ENCODE data around the gene DCTPP1. TPM values are rescaled to one million over a fixed set of nuclear protein-coding genes. Genes with fewer than 3 reads are reported as not detected.
A peak's percentile ranks its signal among the peaks of the same experiment; 100 is the strongest.

DCTPP1 gene
- total and polyA plus RNA-seq, 9 of the 15 experiments (the other 6 are each of a cell fraction or from before 2014, with no cell fraction given), result 45.0 to 132 (median 80.6) TPM

DNA sequence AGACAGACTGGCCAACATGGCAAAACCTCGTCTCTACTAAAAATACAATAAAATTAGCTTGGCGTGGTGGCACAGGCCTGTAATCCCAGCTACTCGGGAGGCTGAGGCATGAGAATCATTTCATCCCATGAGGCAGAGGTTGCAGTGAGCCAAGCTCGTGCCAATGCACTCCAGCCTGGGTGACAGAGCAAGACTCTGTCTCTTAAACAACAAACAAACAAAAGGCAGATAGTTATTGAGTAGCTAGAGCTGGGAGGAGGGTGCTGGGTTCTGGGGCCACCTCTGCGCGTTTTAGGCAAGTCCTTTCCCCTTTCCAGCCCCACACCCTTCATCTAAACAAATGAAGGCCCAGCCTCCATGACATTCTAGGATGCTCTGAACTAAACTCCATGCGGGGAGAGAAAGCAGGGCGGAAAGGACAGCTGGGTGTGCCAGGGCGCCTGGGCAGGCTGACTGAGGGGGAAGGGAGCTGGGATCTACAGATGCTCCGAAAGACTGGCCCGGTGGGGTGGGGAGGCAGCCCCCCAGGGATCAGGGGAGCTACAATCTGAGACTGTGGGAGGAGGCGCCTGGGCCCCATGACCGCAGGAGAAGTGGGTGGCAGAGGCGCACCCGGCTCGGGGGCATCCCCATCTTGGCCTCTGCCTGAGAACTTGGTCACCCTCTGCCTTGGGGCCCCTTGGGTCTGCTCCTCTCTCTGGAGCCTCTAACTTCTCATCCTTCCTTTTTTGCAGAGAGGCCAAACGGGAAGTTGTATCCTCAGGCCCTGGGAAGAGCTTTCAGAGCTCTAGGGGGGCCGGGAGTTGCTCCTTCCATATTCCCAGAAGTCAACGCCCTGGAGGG lies 43.6 kb upstream of the DCTPP1 start:
- POLR2A ChIA-PET, result interaction anchor here (0.7 kb wide), 1 partner anchor 54 kb away, joined by 3 read pairs; no protein-coding TSS in a partner anchor
- H3K9me1 ChIP-seq (ENCODE audit: control insufficient read depth, insufficient read depth, low read length), result no peaks in the 10 kb centered on the region
- H3K4me3 ChIP-seq, result no peak overlapping the region
- no peaks in the 10 kb centered on the region for H3K79me2 ChIP-seq (ENCODE audit: control insufficient read depth, insufficient read depth, low read length)
- no peak overlapping the region for H2AFZ ChIP-seq (ENCODE audit: low read depth, low read length)
- intact Hi-C loops (cut with micrococcal nuclease) (no loop called here), in situ Hi-C loops (cut with MboI) (no loop called here)
- FAIRE-seq (no peak), DNase-seq (ENCODE audit: extremely low read depth in 1 of 4, low spot score in 3 of 4) (no peak), ATAC-seq (no peak)
- no peaks in the 10 kb centered on the region for H4K20me1 ChIP-seq (replicated peaks; ENCODE audit: control insufficient read depth, insufficient read depth, low read length)
- BruUV-seq (replicated peaks), result no TSS peak
- WGBS (ENCODE audit: insufficient coverage, low coverage, missing lambda C conversion rate), result 45% methylated on average over 16 of the region's 19 CpGs
- no peak overlapping the region; a peak in 1 of 4 replicates for H3K9ac ChIP-seq (ENCODE audit: insufficient read depth in 1 of 2, low read depth in 2 of 2, low read length in 2 of 2)
- no peak overlapping the region for H3K4me2 ChIP-seq (ENCODE audit: insufficient read depth, low read length)
- H3K27me3 ChIP-seq (ENCODE audit: control insufficient read depth in 2 of 2, insufficient read depth in 2 of 2, low read length in 2 of 2), result no peaks in the 10 kb centered on the region
- peaks cover 0 to 15% of the 10 kb centered on the region in 2 experiments; a peak in 1 of 5 replicates for H3K4me1 ChIP-seq (replicated peaks in 1 of 2; ENCODE audit: control insufficient read depth in 2 of 2, insufficient read depth in 2 of 2, low read length in 2 of 2)
- H3K36me3 ChIP-seq (ENCODE audit: control insufficient read depth, insufficient read depth, low read length), result no peaks in the 10 kb centered on the region
- no peaks in the 10 kb centered on the region for H3K9me3 ChIP-seq (replicated peaks; ENCODE audit: control insufficient read depth, insufficient read depth, low read depth, low read length)
- H3K27ac ChIP-seq (ENCODE audit: extremely low read depth, low read depth, low read length), result no peak overlapping the region
- CTCF ChIA-PET (ENCODE audit: low intra/inter-chr PET ratio), result interaction anchor here (0.6 kb wide), 1 partner anchor 63 kb away, joined by 3 read pairs; no protein-coding TSS in a partner anchor
- no peak for TF ChIP-seq ZNF586 (CRISPR knock-in tag; conservative IDR thresholded peaks at IDR 0.05)

GRCh38 chr16:30472328-30472942 lies 42.6 kb upstream of the DCTPP1 start, which contains the start of gene ITGAL:
Gene ITGAL, plus strand, starts transcription at chr16:30472742. Its CDS starts 96 bp downstream, at chr16:30472838.
- H3K9me1 ChIP-seq (ENCODE audit: control insufficient read depth, insufficient read depth, low read length), result no peaks in the 10 kb centered on the region
- TF ChIP-seq, protein P1, sequence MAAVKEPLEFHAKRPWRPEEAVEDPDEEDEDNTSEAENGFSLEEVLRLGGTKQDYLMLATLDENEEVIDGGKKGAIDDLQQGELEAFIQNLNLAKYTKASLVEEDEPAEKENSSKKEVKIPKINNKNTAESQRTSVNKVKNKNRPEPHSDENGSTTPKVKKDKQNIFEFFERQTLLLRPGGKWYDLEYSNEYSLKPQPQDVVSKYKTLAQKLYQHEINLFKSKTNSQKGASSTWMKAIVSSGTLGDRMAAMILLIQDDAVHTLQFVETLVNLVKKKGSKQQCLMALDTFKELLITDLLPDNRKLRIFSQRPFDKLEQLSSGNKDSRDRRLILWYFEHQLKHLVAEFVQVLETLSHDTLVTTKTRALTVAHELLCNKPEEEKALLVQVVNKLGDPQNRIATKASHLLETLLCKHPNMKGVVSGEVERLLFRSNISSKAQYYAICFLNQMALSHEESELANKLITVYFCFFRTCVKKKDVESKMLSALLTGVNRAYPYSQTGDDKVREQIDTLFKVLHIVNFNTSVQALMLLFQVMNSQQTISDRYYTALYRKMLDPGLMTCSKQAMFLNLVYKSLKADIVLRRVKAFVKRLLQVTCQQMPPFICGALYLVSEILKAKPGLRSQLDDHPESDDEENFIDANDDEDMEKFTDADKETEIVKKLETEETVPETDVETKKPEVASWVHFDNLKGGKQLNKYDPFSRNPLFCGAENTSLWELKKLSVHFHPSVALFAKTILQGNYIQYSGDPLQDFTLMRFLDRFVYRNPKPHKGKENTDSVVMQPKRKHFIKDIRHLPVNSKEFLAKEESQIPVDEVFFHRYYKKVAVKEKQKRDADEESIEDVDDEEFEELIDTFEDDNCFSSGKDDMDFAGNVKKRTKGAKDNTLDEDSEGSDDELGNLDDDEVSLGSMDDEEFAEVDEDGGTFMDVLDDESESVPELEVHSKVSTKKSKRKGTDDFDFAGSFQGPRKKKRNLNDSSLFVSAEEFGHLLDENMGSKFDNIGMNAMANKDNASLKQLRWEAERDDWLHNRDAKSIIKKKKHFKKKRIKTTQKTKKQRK (IDR thresholded peaks at IDR 0.05; ENCODE audit: borderline replicate concordance, low read depth, low read length), result no peak
- peak; percentile 67; the same call in 1 of the 2 replicates for TF ChIP-seq BCOR (IDR thresholded peaks at IDR 0.05)
- no peak for TF ChIP-seq GATA2 (CRISPR knock-in tag; IDR thresholded peaks at IDR 0.05)
- TF ChIP-seq RBM25 (IDR thresholded peaks at IDR 0.05; ENCODE audit: low read depth, low read length, severe bottlenecking), result peak; percentile 58
- peak; percentile 17 to 30; a peak in 1 of 4 replicates for TF ChIP-seq KDM1A (IDR thresholded peaks at IDR 0.05)
- peak; percentile 91 for TF ChIP-seq ZNF146 (CRISPR knock-in tag; IDR thresholded peaks at IDR 0.05; ENCODE audit: unreplicated experiment)
- no peak for TF ChIP-seq CTBP1 (IDR thresholded peaks at IDR 0.05; ENCODE audit: borderline replicate concordance)
- no peaks in the 10 kb centered on the region for H3K79me2 ChIP-seq (ENCODE audit: control insufficient read depth, insufficient read depth, low read length)
- CTCF ChIA-PET (ENCODE audit: low intra/inter-chr PET ratio), result interaction anchor here (0.6 kb wide), 1 partner anchor 64 kb away, joined by 3 read pairs; no protein-coding TSS in a partner anchor
- DNase-seq (ENCODE audit: extremely low read depth in 1 of 4, low spot score in 3 of 4) (no peak), ATAC-seq (no peak), FAIRE-seq (no peak)
- in situ Hi-C loops (cut with MboI), result no loop called here
- POLR2A ChIA-PET, result no interaction called here
- H3K4me2 ChIP-seq (ENCODE audit: insufficient read depth, low read length), result no peak within 1 kb of the TSS
- no peak within 1 kb of the TSS for H3K4me3 ChIP-seq
- intact Hi-C loops (cut with micrococcal nuclease), result no loop called here
- H3K27me3 ChIP-seq (ENCODE audit: control insufficient read depth in 2 of 2, insufficient read depth in 2 of 2, low read length in 2 of 2), result no peaks in the 10 kb centered on the region
- 28% methylated on average over 8 of the region's 8 CpGs for WGBS (ENCODE audit: insufficient coverage, low coverage, missing lambda C conversion rate)
- H3K27ac ChIP-seq (ENCODE audit: extremely low read depth, low read depth, low read length), result no peak within 1 kb of the TSS
- H3K4me1 ChIP-seq (replicated peaks in 1 of 2; ENCODE audit: control insufficient read depth in 2 of 2, insufficient read depth in 2 of 2, low read length in 2 of 2), result peaks cover 0 to 15% of the 10 kb centered on the region in 2 experiments; a peak in 1 of 5 replicates
- H2AFZ ChIP-seq (ENCODE audit: low read depth, low read length), result no peak within 1 kb of the TSS
- no peaks in the 10 kb centered on the region for H3K36me3 ChIP-seq (ENCODE audit: control insufficient read depth, insufficient read depth, low read length)
- BruUV-seq (replicated peaks), result no TSS peak
- H3K9me3 ChIP-seq (replicated peaks; ENCODE audit: control insufficient read depth, insufficient read depth, low read depth, low read length), result no peaks in the 10 kb centered on the region
- H4K20me1 ChIP-seq (replicated peaks; ENCODE audit: control insufficient read depth, insufficient read depth, low read length), result no peaks in the 10 kb centered on the region
- peak within 1 kb of the TSS in 1 of 2 experiments; percentile 42; a peak in 2 of 4 replicates for H3K9ac ChIP-seq (ENCODE audit: insufficient read depth in 1 of 2, low read depth in 2 of 2, low read length in 2 of 2)

All from K562 (cell line).